Memory B cell (primary cell): ENCODE measurements around the gene STAT4.
"Not testable (repeated sequence)": the region's sequence is repeated elsewhere in the genome, so short reads cannot be mapped to it uniquely, and the experiment has no call there.

Experiments
- ATAC-seq: fragments of 150-1000 bp; cut with Tn5 transposase; 2 replicates; pipeline ENCODE4 v1.10.0; 2021; ENCODE audit warnings: low read depth, mild to moderate bottlenecking, moderate library complexity
- DNase-seq, 2 donors: peaks; one replicate each; pipeline ENCODE4 v3.0.0; 2022; ENCODE audit warnings: low spot score in 2 of 2
- H3K27ac Mint-ChIP-seq: one replicate; pipeline ENCODE4 v1.8.0; 2022; ENCODE audit warnings: mild to moderate bottlenecking, moderate library complexity, mixed read lengths
- H3K27me3 Mint-ChIP-seq: one replicate; pipeline ENCODE4 v1.8.0; 2022; ENCODE audit warnings: mixed read lengths
- H3K36me3 Mint-ChIP-seq: one replicate; pipeline ENCODE4 v1.8.0; 2022; ENCODE audit warnings: mild to moderate bottlenecking, mixed read lengths
- H3K4me1 Mint-ChIP-seq: one replicate; pipeline ENCODE4 v1.8.0; 2022; ENCODE audit warnings: mixed read lengths
- H3K4me3 Mint-ChIP-seq: one replicate; pipeline ENCODE4 v1.8.0; 2022; ENCODE audit warnings: mild to moderate bottlenecking, moderate library complexity, mixed read lengths
- H3K9me3 Mint-ChIP-seq: one replicate; pipeline ENCODE4 v1.8.0; 2022; ENCODE audit warnings: mixed read lengths

The STAT4 gene

DNA sequence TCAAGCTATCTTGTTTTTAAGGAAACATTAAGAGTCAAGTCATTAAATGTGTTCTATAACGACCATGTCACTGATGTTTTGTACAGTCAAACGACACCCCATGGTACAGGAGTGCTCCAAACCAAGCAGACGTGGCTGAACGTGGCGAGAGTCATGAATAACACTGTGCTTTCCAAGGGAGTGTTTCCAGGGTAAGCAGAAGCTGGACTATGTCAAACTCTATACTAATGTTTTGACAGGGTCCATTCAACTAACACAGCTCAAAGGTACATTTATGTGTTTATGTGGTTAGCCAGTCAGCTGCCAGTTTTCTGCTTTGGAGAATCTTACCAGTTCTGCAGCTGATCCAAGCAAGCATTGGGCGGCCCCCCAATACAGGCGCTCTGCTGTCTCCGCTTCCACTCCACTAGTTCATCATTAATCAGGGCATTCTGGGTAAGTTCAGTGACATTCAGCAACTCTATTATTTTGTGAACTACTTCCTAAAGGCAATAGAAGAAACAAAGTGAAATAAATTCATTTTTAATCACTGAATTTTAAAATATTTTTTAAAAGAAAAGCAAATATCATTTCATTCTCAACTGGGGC is 153.2 kb downstream of the STAT4 start:
- peaks cover 5% of the 10 kb centered on the region for H3K4me1 Mint-ChIP-seq
- peak overlapping the region; percentile 53 for H3K27ac Mint-ChIP-seq
- no peak for ATAC-seq
- no peak overlapping the region for H3K4me3 Mint-ChIP-seq
- no peaks in the 10 kb centered on the region for H3K27me3 Mint-ChIP-seq
- H3K9me3 Mint-ChIP-seq: no peaks in the 10 kb centered on the region
- peaks cover 61% of the 10 kb centered on the region for H3K36me3 Mint-ChIP-seq
- no peak for DNase-seq

DNA sequence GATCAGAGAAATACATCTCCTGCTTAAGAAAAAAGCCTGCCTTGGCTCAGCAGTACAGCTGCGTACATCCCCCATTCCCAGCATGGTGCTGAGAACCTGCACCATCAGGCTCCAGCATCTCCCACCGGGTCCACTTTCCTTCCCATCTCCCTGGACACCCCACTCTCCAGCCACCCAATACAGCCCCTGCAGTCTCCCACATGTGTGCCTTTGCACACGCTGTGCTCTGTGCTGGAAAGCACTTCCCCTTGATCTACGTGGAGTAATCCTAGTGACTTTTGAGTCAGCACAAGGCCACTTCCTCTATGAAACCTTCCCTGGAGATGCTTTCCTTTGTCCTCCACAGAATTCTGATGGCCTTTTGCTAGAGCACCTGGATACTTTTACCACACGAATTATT is 153.8 kb downstream of the STAT4 start:
- ATAC-seq: no peak
- peaks cover 60% of the 10 kb centered on the region for H3K36me3 Mint-ChIP-seq
- peak overlapping the region; percentile 53 for H3K27ac Mint-ChIP-seq
- DNase-seq: no peak
- H3K9me3 Mint-ChIP-seq: no peaks in the 10 kb centered on the region
- H3K4me1 Mint-ChIP-seq: peaks cover 5% of the 10 kb centered on the region
- H3K27me3 Mint-ChIP-seq: no peaks in the 10 kb centered on the region
- H3K4me3 Mint-ChIP-seq: no peak overlapping the region

DNA sequence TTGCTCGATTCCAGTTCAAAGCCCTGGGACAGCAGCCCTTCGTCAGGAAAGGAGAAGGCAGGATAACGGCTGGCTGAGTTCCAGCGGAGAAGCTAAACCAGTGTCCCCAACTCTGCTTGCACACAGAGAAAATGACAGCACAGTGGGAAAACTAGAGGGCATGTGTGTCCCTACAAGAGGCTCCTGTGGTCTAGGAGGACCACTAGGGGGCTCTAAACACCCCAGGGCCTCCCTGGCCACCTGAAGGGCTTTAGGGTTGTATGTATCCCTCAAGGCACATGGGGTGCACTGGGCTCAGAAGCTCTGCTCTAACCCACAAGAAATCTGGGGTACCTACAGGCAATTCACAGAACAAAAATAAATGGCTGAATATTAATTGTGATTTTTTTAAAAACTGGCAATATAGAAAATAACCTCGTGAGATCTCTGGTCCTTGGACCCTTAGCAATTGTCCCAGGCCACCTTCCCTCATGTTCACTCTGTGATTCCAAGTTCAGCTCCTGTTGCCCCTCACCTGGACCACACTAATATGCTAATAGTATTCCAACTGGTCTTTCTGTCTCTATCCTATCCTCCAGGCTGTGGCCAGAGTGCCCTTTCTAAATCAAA is 154.4 kb downstream of the STAT4 start:
- ATAC-seq (peak; percentile 82), DNase-seq (no peak)
- Mint-ChIP-seq H3K4me3 (no peak overlapping the region), H3K9me3 (no peaks in the 10 kb centered on the region), H3K4me1 (peaks cover 5% of the 10 kb centered on the region), H3K27me3 (no peaks in the 10 kb centered on the region), H3K36me3 (peaks cover 60% of the 10 kb centered on the region), H3K27ac (peak overlapping the region; percentile 76)

DNA sequence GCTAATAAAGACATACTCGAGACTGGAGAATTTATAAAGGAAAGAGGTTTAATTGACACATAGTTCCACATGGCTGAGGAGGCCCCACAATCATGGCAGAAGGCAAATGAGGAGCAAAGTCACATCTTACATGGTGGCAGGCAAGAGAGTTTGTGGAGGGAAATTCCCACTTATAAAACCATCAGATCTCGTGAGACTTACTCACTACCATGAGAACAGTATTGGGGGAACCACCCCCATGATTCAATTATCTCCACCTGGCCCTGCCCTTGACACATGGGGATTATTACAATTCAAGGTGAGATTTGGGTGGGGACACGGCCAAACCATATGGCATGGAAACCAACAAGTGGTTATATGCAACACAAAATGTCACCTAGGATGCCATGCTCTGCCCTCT is 155.5 kb downstream of the STAT4 start:
- not testable (repeated sequence) for DNase-seq, H3K9me3 Mint-ChIP-seq, H3K27me3 Mint-ChIP-seq, ATAC-seq, H3K4me3 Mint-ChIP-seq, H3K4me1 Mint-ChIP-seq
- peaks cover 58% of the 10 kb centered on the region for H3K36me3 Mint-ChIP-seq
- peak overlapping the region; percentile 76 for H3K27ac Mint-ChIP-seq

DNA sequence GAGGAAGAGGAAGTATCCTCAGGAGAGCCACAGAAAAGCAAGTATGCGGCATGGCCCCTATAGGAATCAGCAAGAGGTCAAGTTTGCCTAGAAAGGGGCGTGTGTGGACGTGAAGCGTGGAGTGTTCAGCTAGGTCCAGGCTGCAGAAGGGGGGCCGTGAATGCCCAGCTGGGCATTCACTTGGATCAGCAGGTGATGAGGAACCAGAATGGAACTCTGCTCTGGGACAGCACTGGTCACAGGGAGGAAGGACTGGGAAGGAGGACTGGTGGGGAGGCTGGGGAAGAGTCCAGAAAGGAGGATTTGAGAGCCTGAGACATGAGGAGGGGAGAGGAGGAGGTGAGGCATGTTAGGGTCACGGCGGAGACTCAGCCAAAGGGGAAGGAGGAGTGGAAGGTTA is 156.6 kb downstream of the STAT4 start:
- no peak overlapping the region for H3K4me3 Mint-ChIP-seq
- DNase-seq (no peak), ATAC-seq (no peak)
- H3K27ac Mint-ChIP-seq: peak overlapping the region; percentile 17
- peaks cover 56% of the 10 kb centered on the region for H3K36me3 Mint-ChIP-seq
- no peaks in the 10 kb centered on the region for H3K9me3 Mint-ChIP-seq
- H3K4me1 Mint-ChIP-seq: peaks cover 5% of the 10 kb centered on the region
- H3K27me3 Mint-ChIP-seq: no peaks in the 10 kb centered on the region

DNA sequence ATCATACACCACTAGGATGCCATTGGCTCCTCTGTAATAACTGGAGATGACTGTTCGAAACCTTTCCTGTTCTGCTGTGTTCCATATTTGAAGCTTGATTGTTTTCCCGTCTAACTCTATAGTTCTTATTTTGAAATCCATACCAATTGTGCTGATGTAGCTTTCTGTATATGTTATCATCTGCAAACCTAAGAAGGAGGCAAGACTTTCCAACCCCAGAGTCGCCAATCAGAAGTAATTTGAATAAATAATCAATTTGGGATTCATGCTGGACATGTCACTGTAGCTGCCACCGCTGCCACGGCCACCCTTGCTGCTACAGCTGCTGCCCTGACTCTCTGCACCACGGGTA is 157.5 kb downstream of the STAT4 start:
- DNase-seq (no peak), ATAC-seq (no peak)
- H3K4me1 Mint-ChIP-seq: peaks cover 5% of the 10 kb centered on the region
- no peaks in the 10 kb centered on the region for H3K9me3 Mint-ChIP-seq
- H3K4me3 Mint-ChIP-seq: no peak overlapping the region
- peaks cover 53% of the 10 kb centered on the region for H3K36me3 Mint-ChIP-seq
- no peak overlapping the region for H3K27ac Mint-ChIP-seq
- no peaks in the 10 kb centered on the region for H3K27me3 Mint-ChIP-seq

DNA sequence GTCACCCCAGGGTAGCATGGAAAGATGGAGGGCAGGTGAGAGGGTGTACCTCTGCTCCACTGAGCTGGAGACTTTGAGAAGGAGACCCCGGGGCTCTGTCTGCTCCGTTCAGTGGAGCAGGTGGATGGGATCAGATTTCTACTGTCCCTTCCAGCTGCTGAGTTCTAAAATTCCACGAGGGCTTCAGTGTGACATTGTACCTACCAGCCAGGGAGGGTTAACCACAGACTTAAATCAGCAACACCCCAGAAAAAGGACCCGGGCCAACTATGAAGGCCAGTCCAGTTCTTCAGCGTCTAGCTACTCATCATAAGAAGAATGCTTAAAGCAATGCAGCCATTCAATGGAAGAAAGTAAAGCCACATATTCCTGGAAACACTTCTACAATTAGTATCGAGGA is 160.7 kb downstream of the STAT4 start:
- H3K4me3 Mint-ChIP-seq: no peak overlapping the region
- no peak overlapping the region for H3K27ac Mint-ChIP-seq
- no peak for ATAC-seq
- H3K4me1 Mint-ChIP-seq: peaks cover 3% of the 10 kb centered on the region
- no peak for DNase-seq
- no peaks in the 10 kb centered on the region for H3K27me3 Mint-ChIP-seq
- no peaks in the 10 kb centered on the region for H3K9me3 Mint-ChIP-seq
- peaks cover 42% of the 10 kb centered on the region for H3K36me3 Mint-ChIP-seq

DNA sequence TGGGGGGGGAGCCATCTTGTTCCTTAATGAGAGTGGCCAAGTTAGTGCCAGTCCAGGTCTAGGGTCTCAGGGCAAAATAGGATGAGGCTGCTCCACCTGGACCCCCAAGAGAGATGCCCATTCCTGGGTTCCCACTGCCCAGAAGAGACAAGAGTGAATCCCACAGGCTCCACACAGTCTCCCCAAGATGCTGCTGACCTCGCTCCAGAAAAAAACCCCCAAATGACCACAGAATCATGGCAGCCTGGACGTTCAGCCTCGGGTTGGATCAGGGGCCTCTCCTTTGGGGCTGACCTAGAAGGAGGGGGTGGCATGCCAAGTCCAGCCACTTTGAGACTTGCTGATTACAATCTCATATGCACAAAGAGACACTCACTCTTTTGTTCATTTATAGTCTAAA is 161.9 kb downstream of the STAT4 start:
- Mint-ChIP-seq H3K36me3 (peaks cover 41% of the 10 kb centered on the region), H3K9me3 (no peaks in the 10 kb centered on the region), H3K4me1 (no peaks in the 10 kb centered on the region), H3K27me3 (no peaks in the 10 kb centered on the region), H3K4me3 (no peak overlapping the region), H3K27ac (no peak overlapping the region)
- DNase-seq: no peak
- ATAC-seq: no peak

DNA sequence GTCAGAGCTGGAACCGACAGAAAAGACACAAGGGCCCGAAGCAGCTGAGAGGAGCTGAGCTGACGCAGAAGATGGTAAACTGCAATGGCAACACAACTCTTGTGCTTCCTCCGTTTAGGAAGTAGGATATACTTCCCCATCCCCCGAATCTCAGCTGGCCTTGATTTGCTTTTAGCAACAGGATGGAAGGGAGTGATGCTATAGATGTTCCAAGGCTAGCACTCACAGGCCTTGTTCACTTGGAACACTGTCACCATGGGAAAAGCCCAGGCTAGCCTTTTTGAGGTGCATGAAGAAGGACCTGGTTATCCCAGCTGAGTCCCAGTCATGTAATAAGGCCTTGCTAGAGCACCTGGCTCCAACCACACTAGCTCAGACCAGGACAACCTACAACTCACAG is 162.9 kb downstream of the STAT4 start:
- no peaks in the 10 kb centered on the region for H3K9me3 Mint-ChIP-seq
- H3K27ac Mint-ChIP-seq: no peak overlapping the region
- no peak for ATAC-seq
- no peaks in the 10 kb centered on the region for H3K4me1 Mint-ChIP-seq
- peaks cover 35% of the 10 kb centered on the region for H3K36me3 Mint-ChIP-seq
- no peaks in the 10 kb centered on the region for H3K27me3 Mint-ChIP-seq
- DNase-seq: no peak
- no peak overlapping the region for H3K4me3 Mint-ChIP-seq

DNA sequence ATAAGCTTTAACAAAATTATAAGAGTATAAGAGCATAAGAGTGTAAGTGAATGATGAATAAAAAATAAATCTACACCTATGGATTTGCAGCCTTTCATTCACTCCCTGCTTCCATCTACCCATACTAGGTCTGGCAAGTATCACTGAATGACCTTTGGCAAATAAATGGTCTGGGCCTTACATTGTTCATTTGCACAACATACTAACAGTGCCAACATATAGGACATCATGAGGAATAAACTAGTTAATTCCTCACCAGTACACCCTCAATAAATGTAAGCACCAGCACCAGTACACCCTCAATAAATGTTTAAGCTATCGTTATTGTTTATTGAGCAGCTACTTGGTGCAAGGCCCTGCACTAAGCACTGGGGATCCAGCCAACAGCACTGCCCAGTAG is 163.7 kb downstream of the STAT4 start:
- peaks cover 41% of the 10 kb centered on the region for H3K36me3 Mint-ChIP-seq

DNA sequence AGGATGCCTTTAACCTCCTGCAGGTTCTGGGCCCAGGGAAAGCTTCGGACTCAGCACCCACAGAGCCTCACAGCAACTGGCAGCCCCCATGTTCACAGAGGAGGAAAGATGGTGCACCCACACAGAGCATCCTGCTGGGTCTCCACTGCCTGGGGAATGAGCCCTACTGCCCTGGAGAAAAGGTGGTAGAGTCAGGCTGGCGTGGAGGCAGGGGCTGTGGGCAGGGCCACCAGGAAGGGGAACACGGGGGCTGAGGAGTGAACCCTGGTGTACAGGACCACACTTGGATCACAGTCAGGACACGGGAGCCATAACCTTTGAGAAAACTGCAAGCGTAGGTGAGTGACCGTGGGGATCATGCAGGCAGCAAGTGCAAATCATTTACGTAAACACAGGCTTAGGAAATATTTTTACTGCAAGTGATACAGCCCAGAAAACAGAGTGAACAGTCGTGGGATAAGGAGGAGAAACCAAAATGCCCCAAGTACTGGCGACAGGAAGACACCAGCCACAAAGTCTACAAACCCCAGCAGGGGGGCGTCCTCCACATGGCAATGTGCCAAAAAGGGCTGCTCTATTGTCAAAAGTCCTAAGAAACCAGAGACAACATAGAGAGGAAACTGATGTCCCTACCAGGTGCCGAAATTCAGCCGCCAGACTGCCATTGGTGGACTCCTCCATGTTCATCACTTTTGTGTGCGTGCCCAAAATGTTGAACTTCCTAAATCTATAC is 164.4 kb downstream of the STAT4 start:
- DNase-seq: no peak
- H3K4me1 Mint-ChIP-seq: no peaks in the 10 kb centered on the region
- no peak overlapping the region for H3K27ac Mint-ChIP-seq
- H3K9me3 Mint-ChIP-seq: no peaks in the 10 kb centered on the region
- H3K36me3 Mint-ChIP-seq: peaks cover 43% of the 10 kb centered on the region
- H3K27me3 Mint-ChIP-seq: no peaks in the 10 kb centered on the region
- ATAC-seq: no peak
- H3K4me3 Mint-ChIP-seq: no peak overlapping the region

More for the DNA sequence above, 163.7 kb downstream of the STAT4 start:
- H3K27me3 Mint-ChIP-seq: no peaks in the 10 kb centered on the region
- H3K4me1 Mint-ChIP-seq: no peaks in the 10 kb centered on the region
- DNase-seq (no peak), ATAC-seq (no peak)
- H3K9me3 Mint-ChIP-seq: no peaks in the 10 kb centered on the region
- H3K4me3 Mint-ChIP-seq: no peak overlapping the region
- H3K27ac Mint-ChIP-seq: no peak overlapping the region

DNA sequence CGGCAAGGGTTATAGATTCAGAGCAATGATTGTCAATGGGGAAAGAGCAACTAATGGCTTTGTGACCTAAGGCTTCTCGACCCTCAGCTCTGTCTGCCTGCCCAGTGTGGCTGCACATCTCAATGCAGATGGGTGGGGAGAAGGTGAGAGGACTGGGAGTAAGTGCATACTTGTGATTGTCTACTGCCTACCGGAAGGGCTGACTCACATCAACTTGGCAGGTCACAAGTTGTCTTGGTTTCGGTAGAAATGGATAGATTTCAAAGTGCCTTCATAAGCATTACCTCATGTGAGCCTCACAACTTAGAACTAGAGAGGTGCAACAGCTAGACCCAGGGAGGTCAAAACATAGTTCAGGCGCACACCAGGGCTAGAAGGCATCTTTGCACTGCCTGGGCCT is 166.2 kb downstream of the STAT4 start:
- H3K27ac Mint-ChIP-seq: peak overlapping the region; percentile 41
- no peak for DNase-seq
- H3K4me3 Mint-ChIP-seq: no peak overlapping the region
- ATAC-seq: no peak
- H3K36me3 Mint-ChIP-seq: peaks cover 47% of the 10 kb centered on the region
- no peaks in the 10 kb centered on the region for H3K9me3 Mint-ChIP-seq
- H3K27me3 Mint-ChIP-seq: no peaks in the 10 kb centered on the region
- no peaks in the 10 kb centered on the region for H3K4me1 Mint-ChIP-seq

DNA sequence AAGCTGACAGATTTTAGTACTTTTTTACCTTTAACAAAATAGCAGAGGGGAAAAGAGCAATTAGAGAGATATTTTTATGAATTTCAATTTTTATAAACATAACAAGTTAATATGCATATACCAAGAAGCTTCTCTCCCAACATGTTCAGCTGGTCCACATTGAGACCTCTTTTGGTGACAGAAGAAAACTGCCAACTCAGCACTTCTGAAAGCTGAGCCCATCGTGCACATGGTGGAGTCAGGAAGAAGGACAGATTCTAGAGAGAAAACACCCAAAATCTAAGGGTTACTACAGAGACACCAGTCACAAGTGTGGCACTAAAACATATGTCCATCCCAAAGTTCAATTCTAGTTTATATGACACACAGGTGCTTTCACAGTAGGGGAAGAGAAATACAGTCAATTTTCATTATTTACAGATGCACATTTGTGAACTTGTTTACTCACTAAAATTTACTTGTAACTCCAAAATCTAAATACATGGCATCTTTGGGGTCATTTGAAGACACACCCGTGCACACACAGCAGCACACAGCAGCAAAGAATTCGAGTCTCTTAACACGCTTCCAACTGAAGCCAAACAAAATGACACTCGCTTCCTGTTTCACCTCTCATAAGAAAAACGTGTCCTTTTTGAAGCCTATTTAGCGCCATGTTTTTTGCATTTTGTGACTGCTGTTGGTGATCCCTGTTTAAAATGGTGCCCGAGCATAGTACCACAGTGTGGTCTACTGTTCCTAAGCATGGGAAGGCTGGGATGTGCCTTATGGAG is 168.3 kb downstream of the STAT4 start:
- H3K4me1 Mint-ChIP-seq: no peaks in the 10 kb centered on the region
- ATAC-seq (no peak), DNase-seq (no peak)
- H3K27me3 Mint-ChIP-seq: no peaks in the 10 kb centered on the region
- no peaks in the 10 kb centered on the region for H3K9me3 Mint-ChIP-seq
- peak overlapping the region; percentile 70 for H3K27ac Mint-ChIP-seq
- no peak overlapping the region for H3K4me3 Mint-ChIP-seq
- peaks cover 56% of the 10 kb centered on the region for H3K36me3 Mint-ChIP-seq

DNA sequence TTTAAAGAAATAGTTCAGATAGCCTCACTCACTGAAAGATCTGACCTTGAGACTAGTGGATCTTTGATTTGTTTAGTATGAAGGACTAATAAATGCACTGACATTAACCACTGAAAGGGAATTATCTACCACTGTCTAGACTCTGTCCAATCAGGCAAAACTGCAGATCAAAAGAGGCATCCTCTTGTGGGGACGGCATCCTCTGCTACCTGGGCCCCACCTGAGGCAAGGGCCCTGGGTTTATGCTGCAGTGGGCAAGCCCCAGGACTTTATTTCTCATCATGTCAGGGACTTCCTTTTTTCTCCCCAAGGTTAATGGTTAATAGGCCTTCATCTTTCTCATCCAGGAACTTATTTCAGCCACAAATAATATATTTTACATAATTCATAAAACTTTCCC is 169.1 kb downstream of the STAT4 start:
- H3K4me1 Mint-ChIP-seq: no peaks in the 10 kb centered on the region
- H3K9me3 Mint-ChIP-seq: no peaks in the 10 kb centered on the region
- H3K36me3 Mint-ChIP-seq: peaks cover 56% of the 10 kb centered on the region
- no peak overlapping the region for H3K4me3 Mint-ChIP-seq
- no peak for ATAC-seq
- peak overlapping the region; percentile 40 for H3K27ac Mint-ChIP-seq
- no peaks in the 10 kb centered on the region for H3K27me3 Mint-ChIP-seq
- DNase-seq: no peak
